H1 (cell line): ENCODE results near the gene TAT. TPM values are rescaled to one million over a fixed set of nuclear protein-coding genes. Genes with fewer than 3 reads are reported as not detected.

ENCODE experiments used
- ASH2L ChIP-seq: fragments of 200-600, 300-600 bp; sonication (generic); IDR thresholded peaks from one replicate; pipeline ENCODE4 v1.7.1; 2017; ENCODE audit warnings: low read length
- CBX8 ChIP-seq: fragments of 300-800, 300-1000 bp; sonication (generic); IDR thresholded peaks from 2 replicates; pipeline ENCODE4 v1.7.1; 2016; ENCODE audit warnings: low read depth, low read length, borderline replicate concordance
- CHD2 ChIP-seq: IDR thresholded peaks from 2 replicates; pipeline ENCODE4 v1.6.1; 2012; ENCODE audit warnings: low read length, improper control_type of control experiment
- EP300 ChIP-seq, 2 experiments: IDR thresholded peaks; 1 replicate in 1 of 2; 2 replicates in 1 of 2; pipeline ENCODE4 v1.6.1; 2011 to 2012; ENCODE audit warnings: low read depth in 2 of 2, low read length in 2 of 2, mild to moderate bottlenecking in 2 of 2, borderline replicate concordance in 1 of 2, inconsistent platforms in 1 of 2, moderate library complexity in 1 of 2
- EZH2 ChIP-seq: fragments of 200-600 bp; sonication (generic); IDR thresholded peaks from 2 replicates; pipeline ENCODE4 v1.7.1; 2012; ENCODE audit warnings: low read depth, mild to moderate bottlenecking, moderate library complexity, low read length, inconsistent platforms; ENCODE audit not compliant: severe bottlenecking
- KDM1A ChIP-seq: fragments of 200-600, 300-600 bp; sonication (generic); IDR thresholded peaks from 2 replicates; pipeline ENCODE4 v1.7.1; 2016; ENCODE audit warnings: mild to moderate bottlenecking, low read length, borderline replicate concordance
- NANOG ChIP-seq: IDR thresholded peaks from 2 replicates; pipeline ENCODE4 v1.6.1; 2011; ENCODE audit warnings: low read length, low read depth, mild to moderate bottlenecking, inconsistent platforms; ENCODE audit not compliant: insufficient read depth, poor library complexity, severe bottlenecking
- NRF1 ChIP-seq: IDR thresholded peaks from 2 replicates; pipeline ENCODE4 v1.6.1; 2011; ENCODE audit warnings: mild to moderate bottlenecking, low read depth, low read length, improper control_type of control experiment
- POLR2AphosphoS5 ChIP-seq: IDR thresholded peaks from 2 replicates; pipeline ENCODE4 v1.6.1; 2011; ENCODE audit warnings: low read depth, low read length
- RAD21 ChIP-seq, 2 experiments: IDR thresholded peaks in 1 of 2; conservative IDR thresholded peaks in 1 of 2; 2 replicates each; pipeline ENCODE4 v1.6.1; 2011; ENCODE audit warnings: low read depth in 2 of 2, low read length in 2 of 2, improper control_type of control experiment in 1 of 2, inconsistent platforms in 1 of 2, mild to moderate bottlenecking in 1 of 2, moderate library complexity in 1 of 2
- RBBP5 ChIP-seq: IDR thresholded peaks from 2 replicates; pipeline ENCODE4 v1.7.1; 2012; ENCODE audit warnings: low read depth, mild to moderate bottlenecking, inconsistent platforms, low read length, moderate library complexity, borderline replicate concordance
- RFX5 ChIP-seq: IDR thresholded peaks from 2 replicates; pipeline ENCODE4 v1.6.1; 2011; ENCODE audit warnings: low read depth, low read length, improper control_type of control experiment, borderline replicate concordance
- SP1 ChIP-seq: IDR thresholded peaks from 2 replicates; pipeline ENCODE4 v1.6.1; 2011; ENCODE audit warnings: low read depth, low read length
- SP2 ChIP-seq: IDR thresholded peaks from 2 replicates; pipeline ENCODE4 v1.6.1; 2012; ENCODE audit warnings: mild to moderate bottlenecking, low read length, inconsistent platforms
- TAF1 ChIP-seq: IDR thresholded peaks from 2 replicates; pipeline ENCODE4 v1.6.1; 2011; ENCODE audit warnings: mild to moderate bottlenecking, low read depth, low read length
- TBP ChIP-seq: IDR thresholded peaks from 2 replicates; pipeline ENCODE4 v1.6.1; 2011; ENCODE audit warnings: low read depth, low read length, improper control_type of control experiment
- TCF12 ChIP-seq: IDR thresholded peaks from 2 replicates; pipeline ENCODE4 v1.6.1; 2011; ENCODE audit warnings: low read depth, mild to moderate bottlenecking, low read length
- TEAD4 ChIP-seq: IDR thresholded peaks from 2 replicates; pipeline ENCODE4 v1.6.1; 2012; ENCODE audit warnings: low read depth, low read length, inconsistent platforms, mixed read lengths
- YY1 ChIP-seq: IDR thresholded peaks from 2 replicates; pipeline ENCODE4 v1.6.1; 2011; ENCODE audit warnings: low read depth, mild to moderate bottlenecking, low read length
- polyA plus RNA-seq, 7 experiments: library from polyadenylated mRNA; depleted of rRNA in 3 of 7; stranded (reverse) in 5 of 7; unstranded in 2 of 7; fragments of >200 nt in 5 of 7; fragments of 200-250 nt in 2 of 7; gene quantifications; 1 replicate in 5 of 7; 2 replicates in 1 of 7; 4 replicates in 1 of 7; pipeline versions ENCODE4 v1.2.1 to v1.2.3, GENCODE V29; 2011 to 2013; ENCODE audit warnings: missing spikeins in 2 of 7, mixed read lengths in 2 of 7
- total RNA-seq: library from RNA; stranded (reverse); fragmentation: NEBNext Ultra II Directional; extraction: Animal tissue kit (Norgen Biotek cat#: 25700); gene quantifications from 2 replicates; pipeline ENCODE4 v1.2.1, GENCODE V29; 2021
- TF ChIP-seq, protein P1 (sequence below): IDR thresholded peaks from 2 replicates; pipeline ENCODE4 v1.6.1; 2012; ENCODE audit warnings: low read length, inconsistent platforms
- TF ChIP-seq, protein P2 (sequence below): IDR thresholded peaks from 2 replicates; pipeline ENCODE4 v1.6.1; 2012; ENCODE audit warnings: inconsistent platforms
- TF ChIP-seq, protein P3 (sequence below): IDR thresholded peaks from 2 replicates; pipeline ENCODE4 v1.6.1; 2011; ENCODE audit warnings: low read depth, mild to moderate bottlenecking, low read length; ENCODE audit not compliant: insufficient read depth

TAT gene
- total and polyA plus RNA-seq, 2 of the 8 experiments (the other 6 are each of a cell fraction or from before 2014, with no cell fraction given): 0.03 TPM; not detected in 1

DNA sequence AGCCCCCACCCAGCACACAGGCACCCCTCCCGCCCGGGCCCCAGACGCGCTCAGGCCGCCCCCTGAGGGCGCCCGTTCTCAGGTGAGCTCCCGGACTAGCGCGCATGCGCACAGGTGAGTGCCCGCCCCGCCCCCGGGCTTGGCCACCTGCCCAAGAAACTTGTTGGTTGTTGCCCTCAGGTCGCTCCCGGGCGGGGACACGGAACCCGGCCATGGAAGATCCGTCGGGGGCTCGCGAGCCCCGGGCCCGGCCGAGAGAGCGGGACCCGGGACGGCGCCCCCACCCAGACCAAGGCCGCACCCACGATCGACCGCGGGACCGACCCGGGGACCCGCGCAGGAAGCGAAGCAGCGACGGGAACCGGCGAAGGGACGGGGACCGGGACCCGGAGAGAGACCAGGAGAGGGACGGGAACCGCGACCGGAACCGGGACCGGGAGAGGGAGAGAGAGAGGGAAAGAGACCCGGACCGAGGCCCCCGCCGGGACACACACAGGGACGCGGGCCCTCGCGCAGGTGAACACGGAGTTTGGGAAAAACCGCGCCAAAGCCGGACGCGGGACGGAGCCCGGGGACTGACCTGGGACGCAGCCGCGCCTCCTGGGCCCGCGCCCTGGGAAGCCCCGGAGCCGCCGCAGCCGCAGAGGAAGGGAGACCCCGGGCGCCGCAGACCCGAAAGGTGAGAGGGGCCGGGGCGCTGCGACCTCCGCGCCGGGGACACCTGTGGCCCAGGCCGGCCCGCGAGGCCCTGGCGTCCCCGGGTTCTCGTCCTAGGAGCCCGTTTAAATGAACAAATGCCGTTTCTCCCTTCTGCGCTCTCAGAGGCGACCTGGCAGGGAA is 49.3 kb upstream of the TAT start, which contains the start of gene MARVELD3 (continued):
- TF ChIP-seq, protein P1, sequence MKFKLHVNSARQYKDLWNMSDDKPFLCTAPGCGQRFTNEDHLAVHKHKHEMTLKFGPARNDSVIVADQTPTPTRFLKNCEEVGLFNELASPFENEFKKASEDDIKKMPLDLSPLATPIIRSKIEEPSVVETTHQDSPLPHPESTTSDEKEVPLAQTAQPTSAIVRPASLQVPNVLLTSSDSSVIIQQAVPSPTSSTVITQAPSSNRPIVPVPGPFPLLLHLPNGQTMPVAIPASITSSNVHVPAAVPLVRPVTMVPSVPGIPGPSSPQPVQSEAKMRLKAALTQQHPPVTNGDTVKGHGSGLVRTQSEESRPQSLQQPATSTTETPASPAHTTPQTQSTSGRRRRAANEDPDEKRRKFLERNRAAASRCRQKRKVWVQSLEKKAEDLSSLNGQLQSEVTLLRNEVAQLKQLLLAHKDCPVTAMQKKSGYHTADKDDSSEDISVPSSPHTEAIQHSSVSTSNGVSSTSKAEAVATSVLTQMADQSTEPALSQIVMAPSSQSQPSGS: no peak
- peak; percentile 82 for TF ChIP-seq POLR2AphosphoS5
- TF ChIP-seq SP2: no peak
- TF ChIP-seq TEAD4: no peak
- peak; percentile 32 for TF ChIP-seq EZH2
- TF ChIP-seq SP1: no peak
- no peak for TF ChIP-seq RBBP5
- no peak for TF ChIP-seq CBX8
- TF ChIP-seq NRF1: peak; percentile 67
- TF ChIP-seq, protein P2, sequence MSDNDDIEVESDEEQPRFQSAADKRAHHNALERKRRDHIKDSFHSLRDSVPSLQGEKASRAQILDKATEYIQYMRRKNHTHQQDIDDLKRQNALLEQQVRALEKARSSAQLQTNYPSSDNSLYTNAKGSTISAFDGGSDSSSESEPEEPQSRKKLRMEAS: peak; percentile 94
- TF ChIP-seq KDM1A: no peak
- TF ChIP-seq EP300 (IDR thresholded peaks at IDR 0.05; ENCODE audit: borderline replicate concordance in 1 of 2, low read depth in 2 of 2, low read length in 2 of 2): no peak
- TF ChIP-seq ASH2L: peak; percentile 74
- peak; percentile 92 for TF ChIP-seq TAF1
- TF ChIP-seq TCF12: no peak
- 0 out of 2 replicates have a peak, but pooled peaks have one; percentile 14 for TF ChIP-seq YY1
- TF ChIP-seq RAD21 (IDR thresholded peaks at IDR 0.05 in 1 of 2, conservative IDR thresholded peaks at IDR 0.05 in 1 of 2; ENCODE audit: low read depth in 2 of 2, low read length in 2 of 2): no peak; a peak in 2 of 4 replicates
- peak; percentile 83 for TF ChIP-seq TBP
- no peak for TF ChIP-seq NANOG
- TF ChIP-seq RFX5: no peak
- TF ChIP-seq CHD2: no peak
- TF ChIP-seq, protein P3, sequence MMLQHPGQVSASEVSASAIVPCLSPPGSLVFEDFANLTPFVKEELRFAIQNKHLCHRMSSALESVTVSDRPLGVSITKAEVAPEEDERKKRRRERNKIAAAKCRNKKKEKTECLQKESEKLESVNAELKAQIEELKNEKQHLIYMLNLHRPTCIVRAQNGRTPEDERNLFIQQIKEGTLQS: no peak
